HK-2 (cell line): ENCODE measurements around the gene TLCD2.
A peak's percentile ranks its signal among the peaks of the same experiment; 100 is the strongest.
"Not testable (repeated sequence)": the region's sequence is repeated elsewhere in the genome, so short reads cannot be mapped to it uniquely, and the experiment has no call there.

ENCODE experiments used
- DNase-seq: peaks from one replicate; pipeline ENCODE4 v3.0.0-alpha.2; 2018; ENCODE audit not compliant: unreplicated experiment

Gene TLCD2

DNA sequence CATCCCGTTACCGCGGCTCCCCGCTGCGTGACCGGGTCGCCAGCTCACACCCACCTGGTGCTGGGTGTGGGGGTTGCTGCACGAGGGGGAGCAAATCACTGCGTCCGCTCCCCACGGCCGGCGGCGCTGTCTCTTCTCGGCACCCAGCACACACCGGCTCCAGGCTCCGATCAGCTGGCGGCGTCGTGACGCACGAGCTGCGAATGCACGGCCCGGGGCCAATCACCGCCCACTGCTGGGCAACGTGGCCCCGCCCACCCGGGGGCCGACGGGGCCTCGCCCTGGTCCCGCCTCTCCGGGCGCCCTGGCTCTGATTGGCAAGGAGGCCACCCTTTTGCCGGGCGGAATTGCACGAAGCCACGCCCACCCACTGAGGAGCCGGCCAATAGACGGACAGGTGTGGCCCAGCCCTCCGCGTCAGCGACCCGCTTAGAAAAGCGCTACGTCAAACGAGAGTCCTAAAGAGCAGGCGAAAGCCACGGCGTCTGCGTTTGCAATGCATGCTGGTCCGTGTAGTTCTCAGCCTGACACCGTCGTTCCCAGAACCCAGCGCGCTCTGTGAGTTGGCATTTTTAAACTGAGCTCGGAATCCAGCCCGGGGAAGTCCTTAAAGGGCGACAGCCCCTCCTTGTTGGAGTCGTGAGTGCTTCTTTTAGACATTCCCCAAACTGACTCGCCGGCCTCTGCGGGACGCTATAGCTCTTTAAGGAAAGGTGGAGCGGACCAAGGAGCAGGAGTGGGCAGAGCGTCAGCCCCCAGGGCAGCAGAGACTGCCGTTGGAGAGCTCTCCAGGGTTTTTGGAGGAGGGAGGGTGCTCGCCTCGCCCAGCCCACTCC, 6.1 kb upstream of the TLCD2 start:
- peak; percentile 98 for DNase-seq

DNA sequence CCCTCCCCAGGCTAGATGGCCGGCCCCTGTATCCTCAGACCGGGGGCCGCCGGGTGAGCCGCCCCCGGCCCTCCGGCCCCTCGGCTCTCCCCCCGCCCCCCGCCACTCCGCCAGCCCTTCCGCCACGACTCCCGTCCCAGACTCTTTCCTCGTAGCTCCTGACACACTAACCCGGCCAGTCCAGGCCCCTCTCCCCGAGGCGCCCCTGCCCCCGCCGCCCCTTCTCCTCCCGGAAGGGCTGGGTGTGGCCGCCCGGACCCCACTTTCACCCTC, 5.6 kb upstream of the TLCD2 start:
- peak; percentile 68 for DNase-seq

DNA sequence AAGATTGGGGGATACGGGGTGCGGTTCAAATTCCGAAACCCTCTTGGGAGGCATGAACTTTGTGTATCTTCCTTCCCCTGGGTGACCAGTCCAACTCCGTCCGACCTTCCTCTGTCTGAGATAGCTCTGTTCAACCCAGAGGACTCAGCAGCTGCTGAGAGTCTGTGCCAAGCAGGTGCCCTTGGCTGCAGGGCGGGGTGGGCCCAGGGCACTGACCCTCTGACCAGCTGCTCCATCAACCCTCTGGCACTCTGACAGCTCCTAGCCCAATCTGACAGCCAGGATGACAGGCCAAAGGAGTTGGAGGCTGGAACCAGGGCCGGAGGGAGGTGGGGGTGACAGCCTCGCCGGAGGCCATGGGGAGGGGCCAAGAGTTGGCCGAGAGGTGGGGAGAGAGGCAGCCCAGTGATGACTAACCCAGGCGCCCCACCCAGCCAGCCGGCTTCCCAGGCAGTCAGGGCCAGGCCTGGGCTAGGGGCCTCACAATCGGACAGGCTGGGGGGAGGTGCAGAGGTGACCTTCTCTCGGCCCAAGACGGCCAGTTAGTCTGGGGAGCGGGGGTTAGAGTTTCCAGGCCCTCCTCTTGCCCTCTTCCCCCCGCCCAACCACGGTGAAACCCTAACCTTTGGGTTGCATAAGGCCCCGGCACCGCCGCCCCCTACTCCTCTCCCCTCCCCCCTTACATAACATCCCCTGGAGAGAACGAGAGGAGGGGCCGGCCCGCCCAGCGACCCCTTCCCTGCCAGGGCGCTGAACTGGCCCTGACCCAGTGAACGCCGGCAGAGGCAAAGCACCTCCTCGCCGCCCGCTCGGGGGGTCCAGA, 5.0 kb upstream of the TLCD2 start:
- peak; percentile 95 for DNase-seq

DNA sequence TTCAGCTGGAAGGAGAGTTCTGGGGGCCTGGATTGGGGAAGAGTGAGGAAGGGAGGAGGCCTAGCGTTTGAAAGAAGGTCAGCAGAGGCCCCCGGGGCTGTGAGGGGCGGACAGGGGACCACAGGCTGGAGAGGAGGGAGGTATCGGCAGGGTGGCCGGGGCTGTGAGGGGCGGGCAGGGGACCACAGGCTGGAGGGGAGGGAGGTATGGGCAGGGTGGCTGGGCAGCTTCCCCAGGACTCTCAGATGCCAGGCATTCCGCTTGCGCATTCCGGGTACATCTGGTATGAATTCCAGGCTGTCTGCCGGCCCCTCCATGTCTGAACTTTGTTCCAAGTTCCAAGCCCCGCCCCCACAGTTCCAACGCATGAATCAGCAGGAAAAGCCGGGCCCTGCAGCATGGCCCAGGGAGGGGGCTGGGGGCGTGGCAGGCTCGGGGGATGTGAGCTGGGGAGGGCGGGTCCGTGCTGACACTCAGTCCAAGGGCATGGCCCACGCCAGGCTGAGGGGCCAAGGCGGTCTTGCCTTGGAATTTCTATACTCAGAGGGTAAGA, 4.3 kb upstream of the TLCD2 start:
- peak; percentile 98 for DNase-seq

DNA sequence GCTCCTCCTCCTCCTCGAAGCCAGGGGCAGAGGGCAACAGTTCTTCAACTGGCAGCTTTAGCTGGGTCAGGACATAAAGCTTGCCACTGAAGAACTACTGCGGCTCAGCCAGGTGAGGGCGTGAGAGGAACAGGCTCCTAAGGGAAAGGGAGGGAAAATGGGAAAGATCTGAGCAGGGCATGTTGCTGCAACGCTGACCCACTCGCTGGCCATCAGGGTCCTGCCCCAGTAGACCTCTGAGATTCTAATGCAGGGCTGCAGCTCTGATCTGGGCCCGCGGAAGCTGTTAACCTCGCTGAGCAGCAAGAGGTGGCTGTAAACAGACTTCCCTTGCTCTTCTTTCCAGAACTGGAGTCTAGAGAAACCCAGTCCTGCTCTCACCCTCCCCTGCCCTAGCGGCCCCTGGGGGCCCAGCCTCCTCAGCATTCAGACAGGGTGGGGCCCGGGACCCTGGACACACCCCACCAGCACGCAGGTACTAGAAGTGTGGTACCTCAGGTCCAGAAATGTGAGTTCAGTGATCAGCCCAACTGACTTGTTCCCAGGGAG, 3.8 kb upstream of the TLCD2 start:
- peak; percentile 60 for DNase-seq

DNA sequence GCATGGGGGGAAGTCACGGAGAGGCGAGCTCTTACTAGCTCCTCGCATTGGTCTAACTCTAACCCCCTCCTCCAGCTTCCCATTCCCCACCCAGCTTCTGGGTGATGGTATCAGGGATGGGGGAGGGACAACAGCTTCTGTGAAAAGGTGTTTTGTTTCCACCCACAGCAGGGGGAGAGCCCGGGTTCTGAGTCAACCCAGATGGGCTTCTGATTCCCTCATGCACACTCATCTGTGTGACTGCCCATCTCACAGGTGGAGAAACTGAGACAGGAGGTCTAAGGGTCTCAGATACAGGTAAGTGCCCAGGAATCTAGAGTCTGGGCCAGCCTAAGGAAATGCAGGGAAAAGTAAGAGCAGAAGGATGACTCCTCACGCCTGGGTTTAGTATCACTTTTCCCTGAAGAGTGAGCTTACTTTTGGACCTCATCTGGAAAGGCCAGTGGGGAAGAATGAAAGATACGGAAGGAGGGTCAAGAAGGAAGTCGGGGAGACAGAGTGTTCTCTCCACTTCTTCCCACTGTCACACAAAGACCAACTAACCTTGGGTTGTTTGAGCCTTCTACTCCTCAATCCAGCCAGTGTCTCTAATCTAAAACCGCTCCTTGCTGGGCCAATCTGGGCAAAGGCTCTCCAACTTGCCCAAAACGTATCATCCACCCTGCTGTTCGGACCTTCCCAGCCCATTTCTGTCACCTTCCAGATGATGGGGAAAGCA, 3.1 kb upstream of the TLCD2 start:
- no peak for DNase-seq

DNA sequence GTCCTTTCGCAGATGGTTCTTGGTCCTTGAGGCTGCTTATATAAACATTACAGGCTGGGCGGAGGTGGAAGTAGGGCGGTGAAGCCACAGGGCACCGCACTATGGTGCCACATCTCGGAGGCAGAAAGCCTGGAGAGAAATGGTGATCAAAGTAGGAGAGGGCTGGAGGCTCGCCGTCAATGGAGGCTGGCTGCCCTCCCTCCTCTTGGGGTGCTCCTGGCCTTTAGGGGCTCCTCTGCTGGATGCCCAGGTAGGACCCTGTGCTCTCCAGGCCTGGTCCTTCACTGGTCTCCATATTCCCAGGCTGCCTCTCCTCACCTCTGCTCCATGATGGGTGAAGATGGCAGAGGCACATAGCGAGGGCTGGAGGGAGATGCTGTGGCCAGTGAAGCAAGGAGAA, 2.1 kb upstream of the TLCD2 start:
- DNase-seq, result no peak

DNA sequence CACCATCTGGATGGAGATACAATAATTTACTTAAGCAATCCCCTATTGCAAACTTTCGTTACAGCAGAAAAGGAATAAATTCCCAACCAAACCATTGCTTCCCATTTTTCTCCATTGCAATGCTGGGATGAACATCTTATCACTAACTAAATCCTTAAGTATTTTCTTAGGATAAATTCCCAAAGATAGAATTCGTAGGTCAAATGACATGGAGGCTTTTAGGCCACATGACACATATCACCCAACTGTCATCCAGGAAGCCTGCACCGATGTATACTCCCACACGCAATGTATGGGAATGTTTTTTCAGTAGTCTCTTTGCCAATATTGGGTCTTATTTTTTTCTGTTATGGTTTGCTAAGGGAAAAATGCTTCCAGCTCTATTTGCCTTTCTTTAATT, 1.6 kb upstream of the TLCD2 start:
- DNase-seq, result no peak

DNA sequence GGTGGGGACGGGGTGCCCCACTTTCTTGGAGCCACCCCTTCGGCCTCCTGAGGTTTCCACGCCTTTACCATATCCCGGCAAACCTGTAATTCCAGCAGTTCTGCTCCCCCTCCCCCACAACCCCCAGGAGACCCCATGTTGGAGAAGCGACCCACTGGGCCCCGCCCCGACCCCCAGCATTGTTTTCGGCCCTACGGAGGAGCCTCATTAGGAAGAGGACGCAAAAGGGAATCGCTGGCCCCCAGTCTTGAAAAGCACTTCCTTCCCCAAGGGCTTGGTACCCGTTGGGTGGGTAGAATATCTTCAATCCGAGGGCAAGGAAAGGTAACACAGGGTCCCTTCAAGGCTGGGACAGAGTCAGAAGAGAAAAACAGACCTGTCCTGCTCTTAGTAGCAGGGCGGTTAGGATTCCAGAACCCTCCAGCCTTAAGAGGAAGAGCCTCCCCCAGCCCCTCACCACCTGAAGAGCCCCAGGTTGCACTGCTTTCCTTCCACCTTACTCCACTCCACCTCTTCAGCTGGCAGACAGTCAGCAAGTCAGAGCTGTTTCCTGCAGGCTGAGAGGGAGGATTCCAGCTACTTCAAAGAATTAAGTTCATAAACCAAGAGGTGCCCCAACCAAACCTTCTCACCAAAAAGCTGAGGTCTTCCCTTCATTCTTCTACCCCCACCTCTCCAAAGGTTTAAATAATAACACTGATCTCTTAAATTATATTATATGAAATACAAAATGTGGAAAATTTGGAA, 803 bp upstream of the TLCD2 start:
- no peak for DNase-seq

DNA sequence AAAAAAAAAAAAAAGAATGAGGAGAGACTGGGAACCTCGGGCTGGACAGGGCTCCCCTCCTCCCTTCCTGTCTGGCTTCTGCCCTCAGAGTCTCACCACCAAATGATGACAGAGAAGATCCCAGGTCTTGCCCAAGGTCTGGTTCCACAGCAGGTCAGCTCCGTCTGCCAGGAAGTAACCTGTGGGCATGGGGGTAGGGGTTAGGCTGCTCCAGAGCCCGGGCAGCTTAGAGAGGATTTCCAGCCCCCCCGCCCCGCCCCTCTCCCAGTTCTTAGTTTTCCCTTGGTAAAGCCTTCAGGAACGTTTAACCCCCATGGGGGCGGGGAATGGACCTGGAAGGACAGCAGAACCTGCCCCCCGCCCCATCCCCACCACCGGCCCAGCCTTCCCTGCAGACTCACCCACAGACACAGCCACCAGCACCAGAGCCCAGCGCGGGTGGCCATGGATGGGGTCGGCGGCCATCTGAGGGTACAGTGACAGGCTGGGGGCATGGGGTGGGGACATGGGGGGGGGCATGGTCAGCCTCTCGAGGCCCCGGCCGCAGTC, 700 bp downstream of the TLCD2 start:
- no peak for DNase-seq

DNA sequence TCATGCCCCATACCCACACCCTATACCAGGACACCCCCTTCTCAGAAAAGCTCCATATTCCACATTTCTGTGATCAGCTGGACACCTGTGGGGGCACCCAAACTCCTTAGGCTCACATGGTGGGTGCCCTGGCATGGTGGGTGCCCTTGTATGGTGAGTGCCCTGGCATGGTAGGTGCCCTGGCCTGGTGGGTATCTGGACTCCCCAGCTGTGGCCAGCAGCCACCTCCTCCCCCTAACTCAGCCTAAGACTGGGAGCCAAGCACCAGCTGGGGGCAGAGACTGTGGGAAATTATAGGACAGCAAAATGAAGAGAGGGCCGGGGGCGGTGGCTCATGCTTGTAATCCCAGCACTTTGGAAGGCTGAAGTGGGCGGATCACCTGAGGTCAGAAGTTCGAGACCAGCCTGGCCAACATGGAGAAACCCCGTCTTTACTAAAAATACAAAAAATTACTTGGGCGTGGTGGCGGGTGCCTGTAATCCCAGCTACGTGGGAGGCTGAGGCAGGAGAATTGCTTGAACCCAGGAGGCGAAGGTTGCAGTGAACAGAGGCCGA, 1.3 kb downstream of the TLCD2 start:
- not testable (repeated sequence) for DNase-seq

DNA sequence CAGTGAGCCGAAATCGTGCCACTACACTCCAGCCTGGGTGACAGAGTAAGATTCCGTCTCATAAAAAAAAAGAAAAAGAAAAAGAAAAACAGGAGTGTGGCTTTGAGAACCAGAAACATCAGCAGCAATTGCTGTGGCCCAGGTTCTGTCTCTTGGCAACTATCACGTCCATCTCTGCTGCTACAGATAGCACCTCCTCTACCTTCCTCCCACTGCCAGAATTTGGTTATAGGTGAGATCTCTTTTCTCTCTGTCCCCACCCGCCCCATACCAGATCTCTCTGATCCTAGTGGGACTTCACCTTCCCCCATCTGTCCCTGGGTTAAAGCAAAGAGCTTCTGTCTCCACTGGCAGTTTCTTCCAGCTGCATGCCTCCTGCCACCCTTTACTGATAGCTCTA, 3.1 kb downstream of the TLCD2 start:
- no peak for DNase-seq

DNA sequence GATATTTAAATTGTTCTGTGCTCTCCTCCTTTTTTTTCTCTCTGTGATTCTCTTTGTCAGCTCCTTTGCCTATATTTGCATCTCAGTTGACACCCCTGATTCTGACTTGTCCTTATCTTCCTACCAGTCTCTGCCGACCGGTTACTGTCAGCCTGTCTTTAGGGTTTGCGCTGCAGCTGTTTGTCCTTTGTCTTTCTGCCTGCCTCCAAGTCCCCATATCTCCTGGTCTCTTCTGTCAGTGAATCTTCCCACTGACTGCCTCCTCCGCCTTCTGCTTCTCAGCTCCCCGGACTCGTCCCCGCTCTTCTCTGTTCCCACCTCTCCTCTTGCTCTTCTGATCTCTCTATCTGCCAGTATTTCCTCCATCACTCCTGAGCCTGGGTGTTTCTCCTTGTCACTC, 5.2 kb downstream of the TLCD2 start:
- DNase-seq, result no peak

DNA sequence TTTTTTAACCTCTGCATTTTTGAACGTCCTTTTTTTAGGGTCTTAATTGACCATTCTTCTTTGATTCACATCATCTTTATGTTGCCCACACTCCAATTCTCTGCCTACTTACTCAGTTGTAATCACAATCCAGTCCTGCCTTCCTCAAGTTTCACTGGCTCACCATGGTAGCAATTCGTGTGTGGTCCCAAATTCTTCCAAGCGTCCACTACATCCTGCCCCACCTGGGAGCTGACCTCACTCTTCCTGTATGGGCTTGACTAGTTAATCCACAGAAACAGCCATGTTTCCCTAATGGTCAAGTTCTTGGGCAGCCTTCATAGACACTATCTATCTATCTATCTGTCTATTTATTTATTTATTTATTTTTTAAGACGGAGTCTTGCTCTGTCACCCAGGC, 7.1 kb downstream of the TLCD2 start:
- DNase-seq, result no peak

DNA sequence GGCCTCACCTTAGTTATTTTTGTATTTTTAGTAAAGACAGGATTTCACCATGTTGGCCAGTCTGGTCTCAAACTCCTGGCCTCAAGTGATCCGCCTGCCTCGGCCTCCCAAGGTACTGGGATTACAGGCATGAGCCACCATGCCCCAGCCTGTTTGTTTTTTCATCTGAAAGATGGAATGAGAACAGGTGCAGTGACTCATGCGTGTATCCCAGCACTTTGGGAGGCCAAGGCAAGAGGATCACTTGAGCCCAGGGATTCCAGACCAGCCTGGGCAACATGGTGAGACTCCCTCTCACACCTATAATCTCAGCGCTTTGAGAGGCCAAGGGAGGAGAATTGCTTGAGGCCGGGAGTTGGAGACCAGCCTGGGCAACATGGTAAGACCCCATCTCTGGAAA, 10.3 kb downstream of the TLCD2 start:
- not testable (repeated sequence) for DNase-seq

DNA sequence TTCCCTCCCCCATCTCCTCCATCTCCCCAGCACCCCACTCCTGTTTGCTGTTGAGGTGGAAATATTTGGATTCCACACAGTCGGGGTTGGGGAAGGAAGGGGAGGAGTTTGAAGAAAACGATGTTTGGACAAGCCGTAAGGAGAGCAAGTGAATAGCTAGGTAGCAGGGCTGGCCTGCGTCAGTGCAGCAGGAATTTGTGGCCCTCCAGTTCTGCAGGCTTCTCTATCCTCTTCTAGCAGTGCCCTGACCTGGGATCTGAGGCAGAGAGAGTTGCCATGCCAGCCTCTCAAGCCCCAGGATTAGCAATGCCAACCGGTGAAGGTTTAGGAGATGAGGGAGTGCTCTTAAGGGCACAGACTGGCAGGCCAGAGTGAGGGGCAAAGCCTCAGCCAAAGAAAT, 12.5 kb downstream of the TLCD2 start:
- no peak for DNase-seq

DNA sequence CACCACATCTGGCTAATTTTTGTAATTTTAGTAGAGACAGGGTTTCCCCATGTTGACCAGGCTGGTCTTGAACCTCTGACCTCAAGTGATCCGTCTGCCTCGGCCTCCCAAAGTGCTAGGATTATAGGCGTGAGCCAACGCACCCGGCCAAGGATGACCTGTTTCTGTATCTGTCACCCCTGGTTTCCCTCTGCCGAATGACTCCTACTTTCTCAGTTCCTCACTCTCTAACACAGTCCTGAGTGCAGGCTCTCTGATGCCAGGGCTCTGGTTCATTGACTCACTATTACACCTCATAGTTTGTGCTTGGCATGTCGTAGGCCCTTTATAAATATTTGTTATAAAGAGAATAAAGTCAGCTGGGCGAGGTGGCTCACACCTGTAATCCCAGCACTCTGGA, 14.8 kb downstream of the TLCD2 start:
- no peak for DNase-seq

DNA sequence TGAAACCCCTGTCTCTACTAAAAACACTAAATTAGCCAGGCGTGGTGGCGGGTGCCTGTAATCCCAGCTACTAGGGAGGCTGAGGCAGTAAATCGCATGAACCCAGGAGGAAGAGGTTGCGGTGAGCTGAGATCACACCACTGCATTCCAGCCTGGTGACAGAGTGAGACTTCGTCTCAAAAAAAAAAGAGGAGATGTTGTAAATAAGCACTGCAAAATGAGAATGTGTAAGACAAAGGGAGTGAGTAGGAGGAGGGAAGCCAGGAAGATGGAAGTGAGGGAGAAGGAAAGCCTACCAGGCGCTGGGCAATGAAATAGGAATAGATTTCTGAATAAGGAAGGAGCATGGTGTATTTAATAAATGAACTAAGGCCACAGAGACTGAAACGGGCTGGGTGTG, 16.8 kb downstream of the TLCD2 start:
- DNase-seq, result no peak

DNA sequence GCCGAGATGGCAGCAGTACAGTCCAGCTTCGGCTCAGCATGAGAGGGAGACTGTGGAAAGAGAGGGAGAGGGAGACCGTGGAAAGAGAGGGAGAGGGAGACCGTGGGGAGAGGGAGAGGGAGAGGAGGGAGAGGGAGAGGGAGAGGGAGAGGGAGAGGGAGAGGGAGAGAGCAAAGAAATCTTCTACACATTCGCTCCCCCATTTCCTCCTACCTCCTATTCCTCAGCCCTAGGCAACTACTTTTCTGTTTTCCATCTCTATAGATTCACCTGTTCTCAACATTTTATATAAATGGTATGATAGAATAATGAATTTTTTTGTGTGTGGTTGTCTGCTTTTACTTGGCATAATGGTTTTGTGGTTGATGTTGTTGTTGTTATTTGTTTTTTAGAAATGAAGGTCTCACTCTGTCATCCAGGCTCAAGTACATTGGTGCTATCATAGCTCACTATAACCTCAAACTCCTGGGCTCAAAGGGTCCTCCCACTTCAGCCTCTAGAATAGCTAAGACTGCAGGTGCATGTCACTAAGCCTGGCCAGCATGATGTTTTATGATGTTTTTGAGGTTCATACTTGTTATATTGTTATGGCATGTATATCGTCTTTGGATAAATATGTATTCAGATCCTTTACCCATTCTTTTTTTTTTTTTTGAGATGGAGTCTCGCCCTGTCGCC, 19.5 kb downstream of the TLCD2 start:
- DNase-seq, result no peak

DNA sequence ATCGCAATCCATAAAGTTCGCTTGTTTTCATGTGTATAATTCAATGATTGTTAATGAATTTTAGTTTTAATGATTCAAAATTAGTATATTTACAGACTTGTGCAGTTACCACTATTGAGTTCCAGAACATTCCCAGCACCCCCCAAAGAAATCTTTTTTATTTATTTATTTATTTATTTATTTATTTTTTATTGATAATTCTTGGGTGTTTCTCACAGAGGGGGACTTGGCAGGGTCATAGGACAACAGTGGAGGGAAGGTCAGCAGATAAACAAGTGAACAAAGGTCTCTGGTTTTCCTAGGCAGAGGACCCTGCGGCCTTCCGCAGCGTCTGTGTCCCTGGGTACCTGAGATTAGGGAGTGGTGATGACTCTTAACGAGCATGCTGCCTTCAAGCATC, 21.8 kb downstream of the TLCD2 start:
- not testable (repeated sequence) for DNase-seq
